ES-I3 (cell line): ENCODE measurements around the gene MAN1C1.

Source experiments
- H3K36me3 ChIP-seq: 2 replicates; pipeline ENCODE4 v1.6.1; 2013; ENCODE audit warnings: mild to moderate bottlenecking, low read length, control low read depth, moderate library complexity; ENCODE audit not compliant: insufficient read depth
- H3K4me1 ChIP-seq: 2 replicates; pipeline ENCODE4 v1.6.1; 2013; ENCODE audit warnings: mild to moderate bottlenecking, control low read depth, low read length; ENCODE audit not compliant: insufficient read depth
- H3K9ac ChIP-seq: 2 replicates; pipeline ENCODE4 v1.6.1; 2013; ENCODE audit warnings: low read depth, mild to moderate bottlenecking, low read length, moderate library complexity
- H3K9me3 ChIP-seq: 2 replicates; pipeline ENCODE4 v1.6.1; 2013; ENCODE audit warnings: mild to moderate bottlenecking, low read length, moderate library complexity; ENCODE audit not compliant: control insufficient read depth, insufficient read depth

The MAN1C1 gene

DNA sequence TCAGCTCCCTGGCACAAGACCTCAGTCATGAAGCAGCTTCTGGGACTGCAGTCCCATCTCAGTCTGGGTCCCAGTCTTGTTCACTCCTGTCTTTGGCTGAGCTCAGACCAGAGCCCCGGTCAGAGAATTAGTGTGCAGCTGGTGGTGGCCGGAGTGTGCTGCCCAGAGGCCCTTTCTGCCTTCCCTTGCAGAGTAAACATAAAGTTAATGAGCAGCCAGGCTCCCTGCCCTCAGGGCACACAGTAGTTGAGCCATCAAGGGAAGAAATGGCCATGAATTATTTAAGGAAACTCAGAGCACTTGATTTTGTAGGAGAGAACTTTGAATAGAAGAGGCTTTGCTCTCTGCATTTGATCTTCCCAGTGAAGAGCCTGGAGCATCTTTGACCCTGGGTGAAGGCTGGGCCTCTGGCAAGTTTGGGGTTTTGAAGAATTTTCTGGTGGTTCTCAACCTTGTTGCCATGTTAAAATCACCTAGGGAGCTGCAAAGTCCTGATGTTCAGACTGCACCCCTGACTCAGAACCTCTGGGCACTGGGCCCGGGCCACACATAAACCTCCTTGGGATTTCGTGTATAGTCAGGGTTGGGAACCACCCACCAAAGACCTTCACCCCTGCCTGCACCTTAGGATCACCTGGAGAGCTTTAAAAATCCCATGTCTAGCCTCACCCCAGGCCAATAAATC lies 157.0 kb downstream of the MAN1C1 start:
- Histone ChIP-seq H3K9me3 (no peaks in the 10 kb centered on the region), H3K36me3 (no peaks in the 10 kb centered on the region), H3K9ac (no peak overlapping the region), H3K4me1 (peaks cover 13% of the 10 kb centered on the region)

GRCh38 chr1:25774206-25774803 lies 157.7 kb downstream of the MAN1C1 start:
- H3K9me3 ChIP-seq, result no peaks in the 10 kb centered on the region
- no peaks in the 10 kb centered on the region for H3K36me3 ChIP-seq
- peaks cover 13% of the 10 kb centered on the region for H3K4me1 ChIP-seq
- no peak overlapping the region for H3K9ac ChIP-seq

DNA sequence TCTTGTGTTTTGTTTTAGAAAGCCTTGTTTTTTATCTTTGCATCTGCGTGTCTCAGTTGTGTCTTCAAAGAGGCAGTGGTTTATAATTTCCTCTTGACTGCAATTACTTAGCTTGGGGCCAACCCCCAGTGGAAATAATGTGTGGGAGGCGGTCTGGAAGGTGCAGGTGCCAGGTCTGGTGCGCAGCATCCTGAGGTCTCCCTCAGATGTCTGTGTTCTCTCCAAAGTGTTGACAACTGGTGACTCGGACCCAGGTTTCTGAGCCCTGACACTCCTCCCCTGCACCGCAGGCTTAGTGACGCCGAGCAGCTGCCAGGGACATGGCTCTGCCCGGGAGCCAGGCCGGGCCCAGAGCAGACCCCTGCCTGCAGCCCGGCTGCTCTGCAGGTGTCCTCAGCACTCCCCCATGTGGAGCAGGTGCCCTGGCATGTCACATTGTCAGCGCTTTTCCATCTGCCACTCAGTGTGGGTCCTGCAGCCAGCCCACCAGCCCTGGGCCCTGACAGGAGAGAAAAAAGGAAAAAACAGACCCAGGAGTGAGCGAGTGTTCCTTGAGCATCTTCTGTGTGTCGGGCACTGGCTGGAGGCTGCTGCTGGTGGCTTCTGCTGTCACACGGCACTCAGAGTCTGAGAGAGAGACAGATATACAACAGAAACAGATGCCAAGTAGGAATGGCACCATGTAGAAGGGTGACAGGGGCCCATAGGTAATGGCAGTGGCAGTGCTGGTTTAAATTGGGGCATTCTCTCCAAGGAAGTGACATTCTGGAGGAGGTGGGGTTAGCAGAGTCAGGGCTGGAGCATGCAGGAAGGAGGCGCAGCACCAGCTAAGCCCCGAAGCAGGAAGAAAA lies 158.6 kb downstream of the MAN1C1 start:
- Histone ChIP-seq H3K9ac (no peak overlapping the region), H3K36me3 (no peaks in the 10 kb centered on the region), H3K4me1 (peaks cover 21% of the 10 kb centered on the region), H3K9me3 (no peaks in the 10 kb centered on the region)

- H3K9me3 ChIP-seq, result no peaks in the 10 kb centered on the region
- H3K9ac ChIP-seq, result no peak overlapping the region
- H3K36me3 ChIP-seq, result no peaks in the 10 kb centered on the region; the same call in 1 of the 2 replicates
- peaks cover 19% of the 10 kb centered on the region; the same call in 1 of the 2 replicates for H3K4me1 ChIP-seq
These were observed 162.8 kb downstream of the MAN1C1 start for GRCh38 chr1:25779388-25779787.

DNA sequence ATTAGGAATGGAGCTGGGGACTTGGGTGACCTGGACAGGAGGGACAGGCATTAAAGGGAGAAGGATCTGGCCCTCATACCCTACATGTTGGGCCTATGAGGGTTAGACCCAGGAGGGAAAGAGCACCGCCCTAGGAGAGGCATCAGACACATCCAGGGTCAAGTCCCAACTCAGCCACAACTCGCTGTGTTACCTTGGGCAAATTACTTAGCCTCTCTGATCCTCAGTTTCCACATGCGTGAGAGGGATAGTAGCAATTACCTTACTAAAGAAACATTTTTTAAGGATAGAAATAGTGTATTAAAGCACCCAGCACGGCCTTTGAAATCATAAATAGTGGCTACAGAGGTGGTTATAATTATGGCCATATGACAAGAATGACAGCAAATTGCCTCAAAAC lies 163.3 kb downstream of the MAN1C1 start:
- H3K9ac ChIP-seq, result no peak overlapping the region
- H3K36me3 ChIP-seq, result no peaks in the 10 kb centered on the region; the same call in 1 of the 2 replicates

GRCh38 chr1:25780318-25781129 lies 163.9 kb downstream of the MAN1C1 start:
- Histone ChIP-seq H3K9ac (no peak overlapping the region), H3K4me1 (peaks cover 19% of the 10 kb centered on the region; the same call in 1 of the 2 replicates), H3K9me3 (no peaks in the 10 kb centered on the region), H3K36me3 (no peaks in the 10 kb centered on the region; the same call in 1 of the 2 replicates)

More for the DNA sequence above, 163.3 kb downstream of the MAN1C1 start:
- H3K9me3 ChIP-seq, result no peaks in the 10 kb centered on the region
- peaks cover 19% of the 10 kb centered on the region; the same call in 1 of the 2 replicates for H3K4me1 ChIP-seq

- peaks cover 19% of the 10 kb centered on the region; the same call in 1 of the 2 replicates for H3K4me1 ChIP-seq
- H3K36me3 ChIP-seq, result no peaks in the 10 kb centered on the region; the same call in 1 of the 2 replicates
- H3K9me3 ChIP-seq, result no peaks in the 10 kb centered on the region
- H3K9ac ChIP-seq, result no peak overlapping the region
These were observed 164.5 kb downstream of the MAN1C1 start for GRCh38 chr1:25781130-25781433.

GRCh38 chr1:25782608-25783201 lies 166.1 kb downstream of the MAN1C1 start:
- peaks cover 27% of the 10 kb centered on the region; the same call in 1 of the 2 replicates for H3K4me1 ChIP-seq
- H3K9me3 ChIP-seq, result no peaks in the 10 kb centered on the region
- no peaks in the 10 kb centered on the region; the same call in 1 of the 2 replicates for H3K36me3 ChIP-seq
- H3K9ac ChIP-seq, result no peak overlapping the region

GRCh38 chr1:25784575-25785051 lies 168.0 kb downstream of the MAN1C1 start:
- Histone ChIP-seq H3K4me1 (peaks cover 23% of the 10 kb centered on the region; the same call in 1 of the 2 replicates), H3K9ac (no peak overlapping the region), H3K9me3 (no peaks in the 10 kb centered on the region), H3K36me3 (no peaks in the 10 kb centered on the region; the same call in 1 of the 2 replicates)

DNA sequence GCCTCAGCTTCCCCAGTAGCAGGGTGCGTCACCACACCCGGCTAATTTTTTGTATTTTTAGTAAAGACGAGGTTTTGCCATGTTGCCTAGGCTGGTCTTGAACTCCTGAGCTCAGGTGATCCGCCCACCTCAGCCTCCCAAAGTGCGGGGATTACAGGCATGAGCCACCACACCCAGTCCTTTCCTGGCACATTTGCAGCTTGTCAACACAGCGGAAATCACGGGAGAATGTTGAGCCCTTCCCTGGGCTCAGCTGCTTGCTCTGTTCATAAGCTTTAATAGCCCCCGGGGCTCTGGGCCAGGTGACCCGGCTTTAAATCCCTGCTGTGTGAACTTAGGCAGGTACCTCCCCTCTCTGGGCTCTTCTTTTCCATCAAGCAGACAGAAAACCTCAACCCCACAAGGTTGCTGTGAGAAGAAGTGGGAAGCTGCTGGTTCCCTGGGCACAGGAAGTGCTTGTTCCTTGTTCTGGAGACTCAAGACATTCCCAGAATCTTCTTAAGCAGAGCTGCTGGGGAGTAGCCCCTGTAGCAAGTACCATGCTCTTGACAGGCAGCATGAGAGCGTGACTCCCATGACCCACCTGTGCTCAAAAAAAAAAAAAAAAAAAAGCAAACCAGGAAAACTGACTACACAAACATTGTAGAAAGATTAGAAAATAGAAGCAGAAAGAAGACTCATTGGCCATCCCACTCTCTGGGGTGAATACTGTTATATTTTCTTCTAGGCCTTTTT lies 168.9 kb downstream of the MAN1C1 start:
- no peaks in the 10 kb centered on the region; the same call in 1 of the 2 replicates for H3K36me3 ChIP-seq
- peaks cover 15% of the 10 kb centered on the region; the same call in 1 of the 2 replicates for H3K4me1 ChIP-seq
- no peaks in the 10 kb centered on the region for H3K9me3 ChIP-seq

DNA sequence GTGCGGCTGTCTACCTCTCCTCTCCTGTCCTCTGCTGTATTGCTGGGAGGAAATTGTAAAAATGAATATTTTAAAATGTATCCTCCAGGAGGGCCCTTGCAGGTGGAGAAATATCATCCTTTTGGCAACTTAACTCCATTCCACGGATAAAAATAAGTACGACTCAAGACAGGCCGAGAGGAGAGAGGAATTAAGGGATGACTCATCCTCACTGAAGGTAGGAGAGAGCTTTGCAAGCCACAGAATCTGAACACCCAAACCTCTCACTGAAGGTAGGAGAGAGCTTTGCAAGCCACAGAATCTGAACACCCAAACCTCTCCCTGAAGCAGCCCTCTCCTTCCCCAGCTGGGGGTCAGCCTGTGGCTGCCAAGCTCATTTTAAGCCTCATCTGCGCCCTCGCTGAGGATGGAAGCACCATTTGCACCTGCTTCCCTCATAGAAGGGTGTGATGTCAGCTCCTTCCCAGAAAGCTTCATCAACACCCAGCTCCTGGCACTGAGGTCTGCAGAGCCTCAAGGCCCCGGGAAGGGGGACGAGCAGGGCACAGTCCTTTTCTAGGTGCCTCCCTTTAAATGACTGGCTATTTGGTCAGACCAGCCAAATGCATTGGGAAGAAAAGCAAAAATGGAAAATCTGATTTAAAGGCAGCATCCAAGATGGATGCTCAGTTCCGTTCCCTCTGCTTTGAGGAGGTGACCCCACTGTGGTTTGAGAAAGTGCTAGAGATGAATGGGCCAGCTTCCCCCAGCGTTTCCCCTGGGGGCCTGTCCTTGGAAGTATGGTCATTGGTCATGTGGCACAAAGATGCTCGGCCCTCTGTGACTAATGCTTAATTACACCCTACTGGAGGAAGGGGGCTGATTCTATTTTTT lies 170.5 kb downstream of the MAN1C1 start:
- H3K9me3 ChIP-seq, result no peaks in the 10 kb centered on the region
- H3K36me3 ChIP-seq, result no peaks in the 10 kb centered on the region; the same call in 1 of the 2 replicates
- peaks cover 8% of the 10 kb centered on the region; the same call in 1 of the 2 replicates for H3K4me1 ChIP-seq
- H3K9ac ChIP-seq, result no peak overlapping the region

More for the DNA sequence above, 168.9 kb downstream of the MAN1C1 start:
- H3K9ac ChIP-seq, result no peak overlapping the region

DNA sequence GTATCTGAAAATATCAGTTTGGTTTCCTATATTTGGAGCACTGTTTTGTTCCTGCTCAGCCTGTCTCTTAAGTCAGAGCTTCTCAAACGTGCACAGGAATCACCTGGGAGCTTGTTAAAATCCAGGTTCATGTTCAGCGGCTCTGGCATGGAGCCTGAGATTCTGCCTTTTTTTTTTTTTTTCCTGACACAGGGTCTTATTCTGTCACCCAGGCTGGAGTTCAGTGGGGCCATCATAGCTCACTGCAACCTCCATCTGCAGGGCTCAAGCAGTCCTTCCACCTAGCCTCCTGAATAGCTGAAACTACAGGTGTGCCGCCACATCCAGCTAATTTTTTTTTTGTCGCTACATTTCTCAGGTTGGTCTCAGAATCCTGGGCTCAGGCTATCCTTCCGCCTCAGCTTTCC lies 171.2 kb downstream of the MAN1C1 start:
- H3K9ac ChIP-seq, result no peak overlapping the region
- H3K36me3 ChIP-seq, result no peaks in the 10 kb centered on the region; the same call in 1 of the 2 replicates
- peaks cover 8% of the 10 kb centered on the region; the same call in 1 of the 2 replicates for H3K4me1 ChIP-seq
- no peaks in the 10 kb centered on the region for H3K9me3 ChIP-seq
